Testis (tissue), 3 donors: ENCODE results near the gene GSG1L. TPM values are rescaled to one million over a fixed set of nuclear protein-coding genes. Genes with fewer than 3 reads are reported as not detected.

Experiments used
- DNase-seq: peaks from one replicate; pipeline ENCODE4 v3.0.0-alpha.2; 2019
- H3K27ac ChIP-seq, 2 donors: fragments of 200-600 bp; sonication (generic); one replicate each; pipeline ENCODE4 v1.5.1; 2019
- H3K27me3 ChIP-seq: fragments of 200-600 bp; sonication (generic); one replicate; pipeline ENCODE4 v1.5.1; 2019
- H3K36me3 ChIP-seq: fragments of 200-600 bp; sonication (generic); one replicate; pipeline ENCODE4 v1.5.1; 2017; ENCODE audit warnings: low read depth; ENCODE audit errors: missing control alignments
- H3K4me1 ChIP-seq: fragments of 200-600 bp; sonication (generic); one replicate; pipeline ENCODE4 v1.5.1; 2019
- H3K4me3 ChIP-seq, 2 donors: fragments of 200-600 bp; sonication (generic); one replicate each; pipeline ENCODE4 v1.5.1; 2017 to 2019
- H3K9me3 ChIP-seq: fragments of 200-600 bp; sonication (generic); one replicate; pipeline ENCODE4 v1.5.1; 2017
- POLR2A ChIP-seq: fragments of 450-650 bp; IDR thresholded peaks from one replicate; pipeline ENCODE4 v1.6.1; 2017; ENCODE audit warnings: antibody characterized with exemption, mild to moderate bottlenecking, moderate library complexity
- WGBS, 2 donors: methylation state at CpG; one replicate each; pipeline ENCODE4 v1.1.5; 2018; 5-methylcytosine and 5-hydroxymethylcytosine counted together
- intact Hi-C: fragments of 100-400 bp; cut with DNase I; formaldehyde crosslinking; loops from one replicate; pipeline ENCODE4 v1.15.1; 2023; ENCODE audit warnings: low total_unique reads
- polyA plus RNA-seq: library from polyadenylated mRNA; stranded (reverse); fragments of 350-450 nt; fragmentation: Illumina TruSeq; extraction: RNeasy Lipid Tissue Mini Kit (QIAGEN cat#74804); gene quantifications from one replicate; pipeline ENCODE4 v1.2.3, GENCODE V29; 2014; ENCODE audit warnings: low read depth, low replicate concordance; ENCODE audit not compliant: insufficient read depth
- total RNA-seq, 2 donors: library from RNA; depleted of rRNA; stranded (reverse); fragments of >200 nt; gene quantifications; one replicate each; pipeline ENCODE4 v1.2.3, GENCODE V29; 2016
- TF ChIP-seq, protein P1 (sequence below), 3 experiments: fragments of 450-650 bp in 2 of 3; fragments of 200-600 bp in 1 of 3; sonication (generic) in 1 of 3; IDR thresholded peaks; one replicate each; pipeline ENCODE4 v1.5.1; 2016 to 2019; ENCODE audit warnings: antibody characterized with exemption in 3 of 3, mild to moderate bottlenecking in 2 of 3, moderate library complexity in 1 of 3

GSG1L gene
- total and polyA plus RNA-seq, 3 donors from 2014 or later: 1.1 to 2.8 (median 1.9) TPM

DNA sequence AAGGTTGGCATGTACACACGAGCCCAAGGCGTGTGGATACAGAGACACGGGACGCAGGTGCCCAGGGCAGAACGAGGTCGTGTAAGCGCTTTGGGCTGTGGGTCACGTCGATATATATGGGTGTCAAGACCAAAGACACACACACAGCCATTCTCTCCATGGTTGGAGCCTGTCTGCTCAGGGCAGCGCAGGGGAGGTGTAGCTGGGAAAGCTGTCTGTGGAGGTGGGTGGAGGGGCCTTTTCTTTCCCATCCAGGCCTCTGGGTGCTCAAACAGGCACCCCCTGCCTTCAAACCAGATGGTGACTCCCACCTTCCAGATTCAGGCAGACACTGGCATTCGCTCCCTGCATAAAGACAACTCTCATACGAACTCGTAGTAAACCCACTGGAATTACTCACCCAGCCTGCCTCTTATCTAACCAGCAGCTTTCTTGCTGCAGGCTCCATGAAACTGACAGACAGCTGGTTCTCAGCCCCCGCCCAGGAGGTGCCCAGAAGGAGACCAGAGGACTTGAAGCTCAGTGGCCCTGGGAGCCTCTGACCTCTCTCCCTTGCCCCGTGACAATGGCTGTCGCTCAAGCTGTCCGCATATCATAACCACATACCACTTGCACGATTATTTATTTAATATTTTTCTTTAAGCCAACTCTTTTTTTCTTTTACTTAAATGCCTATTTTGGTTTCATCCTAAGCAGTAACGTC is 276.4 kb downstream of the GSG1L start:
- H3K27me3 ChIP-seq: no peaks in the 10 kb centered on the region
- H3K4me3 ChIP-seq: no peak overlapping the region
- TF ChIP-seq, protein P1, sequence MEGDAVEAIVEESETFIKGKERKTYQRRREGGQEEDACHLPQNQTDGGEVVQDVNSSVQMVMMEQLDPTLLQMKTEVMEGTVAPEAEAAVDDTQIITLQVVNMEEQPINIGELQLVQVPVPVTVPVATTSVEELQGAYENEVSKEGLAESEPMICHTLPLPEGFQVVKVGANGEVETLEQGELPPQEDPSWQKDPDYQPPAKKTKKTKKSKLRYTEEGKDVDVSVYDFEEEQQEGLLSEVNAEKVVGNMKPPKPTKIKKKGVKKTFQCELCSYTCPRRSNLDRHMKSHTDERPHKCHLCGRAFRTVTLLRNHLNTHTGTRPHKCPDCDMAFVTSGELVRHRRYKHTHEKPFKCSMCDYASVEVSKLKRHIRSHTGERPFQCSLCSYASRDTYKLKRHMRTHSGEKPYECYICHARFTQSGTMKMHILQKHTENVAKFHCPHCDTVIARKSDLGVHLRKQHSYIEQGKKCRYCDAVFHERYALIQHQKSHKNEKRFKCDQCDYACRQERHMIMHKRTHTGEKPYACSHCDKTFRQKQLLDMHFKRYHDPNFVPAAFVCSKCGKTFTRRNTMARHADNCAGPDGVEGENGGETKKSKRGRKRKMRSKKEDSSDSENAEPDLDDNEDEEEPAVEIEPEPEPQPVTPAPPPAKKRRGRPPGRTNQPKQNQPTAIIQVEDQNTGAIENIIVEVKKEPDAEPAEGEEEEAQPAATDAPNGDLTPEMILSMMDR (IDR thresholded peaks at IDR 0.05): no peak
- no peak for TF ChIP-seq POLR2A
- H3K9me3 ChIP-seq: no peaks in the 10 kb centered on the region
- no peak for DNase-seq
- no peaks in the 10 kb centered on the region for H3K36me3 ChIP-seq
- no peak overlapping the region for H3K27ac ChIP-seq
- 89 to 92% methylated on average over 19 of the region's 19 CpGs for WGBS, 2 donors
- H3K4me1 ChIP-seq: no peaks in the 10 kb centered on the region
- intact Hi-C loops: no loop called here

DNA sequence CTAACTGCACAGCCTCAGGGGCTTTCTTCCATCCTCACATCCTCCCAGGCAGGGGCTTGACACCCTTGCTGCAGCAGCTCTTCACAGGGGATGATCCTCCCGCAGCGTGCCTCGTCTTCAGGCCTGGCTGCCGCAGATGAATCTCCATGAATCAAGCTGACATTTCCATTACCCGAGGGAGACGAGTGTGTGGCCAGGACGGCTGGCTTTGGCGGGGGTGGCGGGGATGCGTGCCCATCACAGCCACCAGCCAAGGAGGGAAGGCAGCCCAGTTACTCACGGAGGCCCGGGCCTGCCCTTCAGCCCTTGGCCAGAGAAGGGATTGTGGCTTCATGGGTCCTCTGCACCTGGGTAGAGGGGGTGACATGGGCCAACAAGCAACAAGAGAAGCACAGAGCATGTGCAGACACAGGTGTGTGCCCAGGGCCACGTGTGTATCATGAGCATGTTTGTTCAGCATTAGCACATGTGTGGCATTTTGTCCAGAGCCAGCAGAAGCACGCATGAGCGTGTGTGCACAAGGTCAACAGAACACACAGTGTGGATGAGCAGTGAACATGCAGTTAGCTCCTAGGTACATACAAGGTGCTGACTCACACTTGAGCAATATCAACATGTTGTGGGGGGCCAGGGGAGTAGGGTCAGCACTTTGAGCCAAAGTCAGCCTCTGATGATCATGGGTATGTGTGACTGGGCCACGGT is 277.1 kb downstream of the GSG1L start:
- H3K4me1 ChIP-seq: no peaks in the 10 kb centered on the region
- no peaks in the 10 kb centered on the region for H3K36me3 ChIP-seq
- TF ChIP-seq POLR2A: no peak
- TF ChIP-seq, protein P1 (IDR thresholded peaks at IDR 0.05): no peak
- H3K27me3 ChIP-seq: no peaks in the 10 kb centered on the region
- DNase-seq: no peak
- 69 to 70% methylated on average over 7 to 16 of the region's 16 CpGs for WGBS, 2 donors
- H3K27ac ChIP-seq: no peak overlapping the region
- no peak overlapping the region for H3K4me3 ChIP-seq
- intact Hi-C loops: no loop called here
- no peaks in the 10 kb centered on the region for H3K9me3 ChIP-seq

DNA sequence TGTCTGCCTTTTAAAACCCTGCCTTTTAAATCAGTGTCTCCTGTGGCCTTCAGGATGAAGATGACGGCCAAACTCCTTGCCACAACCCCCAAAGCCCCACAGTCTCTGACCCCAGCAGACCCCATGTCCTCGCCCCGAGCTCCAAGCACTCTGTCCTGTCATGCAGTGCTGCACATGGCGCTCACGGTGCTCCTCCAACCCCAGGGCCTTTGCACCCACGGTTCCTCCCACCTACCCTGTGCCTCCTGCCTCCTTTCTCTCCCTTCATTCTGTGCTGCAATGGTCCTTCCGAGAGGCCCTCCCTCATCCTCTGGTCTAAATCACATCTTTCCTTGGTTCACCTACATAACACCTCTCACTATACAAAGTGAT is 278.2 kb downstream of the GSG1L start:
- WGBS, 2 donors: 92% methylated on average over 7 of the region's 7 CpGs

DNA sequence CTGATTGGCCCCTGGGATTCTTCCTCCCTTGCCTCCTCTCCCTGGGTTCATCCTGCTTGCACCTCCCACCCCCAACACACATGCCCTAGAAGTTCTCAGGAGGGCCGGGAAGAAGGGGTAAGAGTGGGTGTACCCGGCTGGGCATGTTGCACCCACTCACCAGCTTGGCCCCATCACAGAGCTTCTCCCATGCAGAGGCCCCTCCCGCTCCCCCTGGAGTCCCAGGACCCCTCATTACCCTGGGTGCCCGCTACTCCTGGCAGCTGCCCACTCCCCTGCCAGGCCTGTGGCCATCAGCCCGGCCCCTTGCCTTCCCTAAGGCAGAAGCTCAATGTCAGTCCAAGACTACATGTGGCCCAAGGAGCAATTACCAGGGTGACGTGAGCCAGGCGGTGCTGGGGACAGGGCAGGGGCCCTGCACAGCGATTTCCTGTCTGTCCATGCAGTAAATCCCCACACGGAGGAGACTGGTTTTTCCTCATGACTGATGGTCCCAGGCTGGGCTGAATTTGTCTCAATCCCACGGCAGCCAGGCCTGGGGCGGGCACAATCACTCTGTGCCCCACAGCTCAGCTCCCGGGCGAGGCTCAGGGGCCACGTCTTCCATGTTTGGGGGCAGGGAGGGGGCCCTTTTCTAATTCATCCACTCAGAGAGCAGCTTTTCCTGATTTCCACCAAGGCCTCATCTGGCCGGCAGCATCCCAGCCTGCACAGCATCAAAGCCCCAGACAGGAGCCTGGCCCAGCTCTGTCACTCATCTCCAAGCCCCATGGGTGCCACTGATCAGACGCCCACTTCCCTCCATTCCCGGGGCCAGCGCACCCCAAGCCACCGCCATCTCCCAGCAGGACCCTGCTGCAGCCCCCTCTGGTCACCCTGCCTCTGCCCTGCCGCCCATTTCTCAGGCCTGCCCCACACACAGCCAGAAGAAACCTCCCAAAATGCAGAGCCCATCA is 278.9 kb downstream of the GSG1L start:
- intact Hi-C loops: no loop called here
- no peaks in the 10 kb centered on the region for H3K27me3 ChIP-seq
- no peak overlapping the region for H3K4me3 ChIP-seq
- H3K9me3 ChIP-seq: no peaks in the 10 kb centered on the region
- no peak for DNase-seq
- H3K27ac ChIP-seq: no peak overlapping the region
- H3K36me3 ChIP-seq: no peaks in the 10 kb centered on the region
- no peaks in the 10 kb centered on the region for H3K4me1 ChIP-seq
- 84 to 90% methylated on average over 12 to 20 of the region's 20 CpGs for WGBS, 2 donors
- no peak for TF ChIP-seq POLR2A
- TF ChIP-seq, protein P1 (IDR thresholded peaks at IDR 0.05): no peak

More for the DNA sequence above, 278.2 kb downstream of the GSG1L start:
- Histone ChIP-seq H3K4me3 (no peak overlapping the region), H3K27ac (no peak overlapping the region), H3K27me3 (no peaks in the 10 kb centered on the region), H3K9me3 (no peaks in the 10 kb centered on the region), H3K36me3 (no peaks in the 10 kb centered on the region), H3K4me1 (no peaks in the 10 kb centered on the region)
- no peak for DNase-seq
- intact Hi-C loops: no loop called here
- TF ChIP-seq, protein P1 (IDR thresholded peaks at IDR 0.05): no peak
- no peak for TF ChIP-seq POLR2A
